ENCODE data around the gene MYF5.

- TF ChIP-seq EP300 (IDR thresholded peaks at IDR 0.05) (no peak), CTCF (IDR thresholded peaks at IDR 0.05) (no peak), POLR2A (IDR thresholded peaks at IDR 0.05) (no peak), POLR2AphosphoS5 (IDR thresholded peaks at IDR 0.05) (no peak)
These were observed at the start of gene MYF5 for GRCh38 chr12:80716696-80717469.
